HEK293 (cell line): Measurements from ENCODE around the gene TAS1R3.

ENCODE experiments used
- CTCF ChIA-PET: fragments of 350-600 bp; formaldehyde crosslinking; extraction: SDS; loops from one replicate; lab custom pipeline; 2021; ENCODE audit warnings: antibody characterized with exemption; lab: Yijun Ruan, JAX
- POLR2A ChIA-PET: fragments of 300-600 bp; formaldehyde crosslinking; extraction: SDS; loops from one replicate; lab custom pipeline; 2020; ENCODE audit warnings: antibody characterized with exemption, inconsistent platforms; lab: Yijun Ruan, JAX
- H3K27ac ChIP-seq: fragments of 200-500 bp; sonication (Bioruptor generic); 2 replicates; pipeline ENCODE4 v1.5.1; 2014; ENCODE audit warnings: low read depth, low read length, control low read depth, inconsistent platforms; ENCODE audit errors: extremely low read depth
- H3K36me3 ChIP-seq, 2 experiments: fragments of 200-500 bp in 1 of 2; sonication (Bioruptor generic) in 1 of 2; 1 replicate in 1 of 2; 2 replicates in 1 of 2; pipeline ENCODE4 v1.5.1; 2014 to 2017; ENCODE audit warnings: inconsistent platforms in 2 of 2, low read length in 2 of 2; ENCODE audit not compliant: control insufficient read depth in 2 of 2, insufficient read depth in 1 of 2
- H3K4me1 ChIP-seq: fragments of 200-500 bp; sonication (Bioruptor generic); 2 replicates; pipeline ENCODE4 v1.5.1; 2014; ENCODE audit warnings: mild to moderate bottlenecking, low read length, inconsistent platforms; ENCODE audit not compliant: control insufficient read depth, insufficient read depth
- H3K4me3 ChIP-seq: 2 replicates; pipeline ENCODE4 v1.5.1; 2011; ENCODE audit warnings: low read depth, mild to moderate bottlenecking, control low read depth, low read length, moderate library complexity
- H3K9me3 ChIP-seq: fragments of 200-500 bp; sonication (Bioruptor generic); 2 replicates; pipeline ENCODE4 v1.5.1; 2014; ENCODE audit warnings: low read depth, low read length, inconsistent platforms; ENCODE audit not compliant: control insufficient read depth, insufficient read depth
- BCL11A ChIP-seq: fragments of 450-650 bp; formaldehyde crosslinking; IDR thresholded peaks from 2 replicates; pipeline ENCODE4 v1.5.1; 2016; ENCODE audit warnings: low read depth, missing biosample characterization, missing genetic modification characterization
- HOXC10 ChIP-seq: sonication (generic); formaldehyde crosslinking; IDR thresholded peaks from 2 replicates; pipeline ENCODE4 v1.8.1; 2023; ENCODE audit warnings: mild to moderate bottlenecking, missing genetic modification reagents
- KLF17 ChIP-seq: fragments of 450-650 bp; formaldehyde crosslinking; IDR thresholded peaks from 2 replicates; pipeline ENCODE4 v1.5.1; 2016; ENCODE audit warnings: missing biosample characterization, missing genetic modification characterization
- SETDB1 ChIP-seq: IDR thresholded peaks from one replicate; pipeline ENCODE4 v1.6.1; 2017; ENCODE audit warnings: mild to moderate bottlenecking, low read length, moderate library complexity, mixed read lengths; ENCODE audit not compliant: insufficient read length
- ZBTB7A ChIP-seq: fragments of 450-650 bp; formaldehyde crosslinking; IDR thresholded peaks from 2 replicates; pipeline ENCODE4 v1.5.1; 2016; ENCODE audit warnings: low read depth, missing biosample characterization, missing genetic modification characterization
- ZFP3 ChIP-seq: fragments of 450-650 bp; formaldehyde crosslinking; IDR thresholded peaks from 2 replicates; pipeline ENCODE4 v1.5.1; 2016; ENCODE audit warnings: low read depth, missing biosample characterization, missing genetic modification characterization
- ZIC2 ChIP-seq: fragments of 450-650 bp; formaldehyde crosslinking; IDR thresholded peaks from 2 replicates; pipeline ENCODE4 v1.5.1; 2016; ENCODE audit warnings: missing biosample characterization, missing genetic modification characterization
- ZNF10 ChIP-seq: fragments of 450-650 bp; formaldehyde crosslinking; IDR thresholded peaks from 2 replicates; pipeline ENCODE4 v1.5.1; 2017; ENCODE audit warnings: missing biosample characterization, missing genetic modification characterization
- ZNF121 ChIP-seq: fragments of 450-650 bp; formaldehyde crosslinking; IDR thresholded peaks from 2 replicates; pipeline ENCODE4 v1.5.1; 2016; ENCODE audit warnings: missing biosample characterization, missing genetic modification characterization
- ZNF2 ChIP-seq: fragments of 450-650 bp; formaldehyde crosslinking; IDR thresholded peaks from 2 replicates; pipeline ENCODE4 v1.5.1; 2016; ENCODE audit warnings: missing biosample characterization, missing genetic modification characterization
- ZNF23 ChIP-seq: fragments of 450-650 bp; formaldehyde crosslinking; IDR thresholded peaks from 2 replicates; pipeline ENCODE4 v1.5.1; 2016; ENCODE audit warnings: missing biosample characterization, missing genetic modification characterization, borderline replicate concordance
- ZNF239 ChIP-seq: fragments of 450-650 bp; formaldehyde crosslinking; IDR thresholded peaks from 2 replicates; pipeline ENCODE4 v1.5.1; 2016; ENCODE audit warnings: missing biosample characterization, missing genetic modification characterization
- ZNF24 ChIP-seq: fragments of 450-650 bp; formaldehyde crosslinking; IDR thresholded peaks from 2 replicates; pipeline ENCODE4 v1.5.1; 2016; ENCODE audit warnings: missing biosample characterization, missing genetic modification characterization
- ZNF302 ChIP-seq: fragments of 450-650 bp; formaldehyde crosslinking; IDR thresholded peaks from 2 replicates; pipeline ENCODE4 v1.5.1; 2016; ENCODE audit warnings: missing biosample characterization, missing genetic modification characterization, low read depth
- ZNF324 ChIP-seq: fragments of 450-650 bp; formaldehyde crosslinking; IDR thresholded peaks from 2 replicates; pipeline ENCODE4 v1.5.1; 2016; ENCODE audit warnings: missing biosample characterization, missing genetic modification characterization
- ZNF518A ChIP-seq: fragments of 450-650 bp; formaldehyde crosslinking; conservative IDR thresholded peaks from 2 replicates; pipeline ENCODE4 v1.5.1; 2016; ENCODE audit warnings: low read depth, missing biosample characterization, missing genetic modification characterization
- ZNF561 ChIP-seq: fragments of 450-650 bp; IDR thresholded peaks from 2 replicates; pipeline ENCODE4 v1.5.1; 2018; ENCODE audit warnings: missing biosample characterization, missing genetic modification characterization, borderline replicate concordance
- ZNF664 ChIP-seq: fragments of 450-650 bp; formaldehyde crosslinking; IDR thresholded peaks from 2 replicates; pipeline ENCODE4 v1.5.1; 2016; ENCODE audit warnings: missing biosample characterization, missing genetic modification characterization
- ZNF768 ChIP-seq: fragments of 450-650 bp; formaldehyde crosslinking; IDR thresholded peaks from 2 replicates; pipeline ENCODE4 v1.5.1; 2018; ENCODE audit warnings: missing biosample characterization, mild to moderate bottlenecking, missing genetic modification characterization
- ZNF792 ChIP-seq: fragments of 450-650 bp; formaldehyde crosslinking; IDR thresholded peaks from 2 replicates; pipeline ENCODE4 v1.5.1; 2016; ENCODE audit warnings: missing biosample characterization, missing genetic modification characterization
- ZSCAN5A ChIP-seq: fragments of 450-650 bp; formaldehyde crosslinking; IDR thresholded peaks from 2 replicates; pipeline ENCODE4 v1.5.1; 2016; ENCODE audit warnings: missing biosample characterization, missing genetic modification characterization
- ZXDB ChIP-seq: fragments of 450-650 bp; formaldehyde crosslinking; IDR thresholded peaks from 2 replicates; pipeline ENCODE4 v1.5.1; 2016; ENCODE audit warnings: missing biosample characterization, missing genetic modification characterization
- TF ChIP-seq, protein P1 (sequence below): fragments of 450-650 bp; formaldehyde crosslinking; IDR thresholded peaks from 2 replicates; pipeline ENCODE4 v1.5.0; 2017; ENCODE audit warnings: missing biosample characterization, missing genetic modification characterization, borderline replicate concordance
- TF ChIP-seq, protein P2 (sequence below): fragments of 450-650 bp; formaldehyde crosslinking; IDR thresholded peaks from 2 replicates; pipeline ENCODE4 v1.5.1; 2016; ENCODE audit warnings: missing biosample characterization, missing genetic modification characterization

TAS1R3 gene

DNA sequence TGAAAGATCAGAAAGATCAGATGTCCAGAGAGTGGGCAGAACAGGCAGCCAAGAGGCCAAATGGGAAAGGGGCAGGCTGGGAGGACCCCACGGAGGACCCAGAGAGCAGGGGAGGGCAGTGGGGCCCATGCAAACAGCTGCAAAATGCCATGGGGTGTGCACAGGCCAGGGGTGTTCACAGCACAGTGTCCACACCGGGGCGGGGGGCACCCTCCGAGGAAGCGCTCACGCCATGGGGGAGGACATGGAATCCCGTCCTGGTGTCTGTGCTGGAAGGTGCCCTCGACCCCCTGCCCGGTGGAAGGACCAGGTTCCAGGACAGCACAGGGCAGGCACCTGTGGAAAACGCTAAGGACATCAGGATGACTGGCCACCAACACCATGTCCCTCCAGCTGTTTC is 8.1 kb upstream of the TAS1R3 start (continued):
- TF ChIP-seq HOXC10 (CRISPR knock-in tag) (no peak), ZNF302 (no peak), ZNF792 (tag by site-specific recombination) (no peak), ZNF121 (tag by site-specific recombination) (no peak)
- TF ChIP-seq, protein P1, sequence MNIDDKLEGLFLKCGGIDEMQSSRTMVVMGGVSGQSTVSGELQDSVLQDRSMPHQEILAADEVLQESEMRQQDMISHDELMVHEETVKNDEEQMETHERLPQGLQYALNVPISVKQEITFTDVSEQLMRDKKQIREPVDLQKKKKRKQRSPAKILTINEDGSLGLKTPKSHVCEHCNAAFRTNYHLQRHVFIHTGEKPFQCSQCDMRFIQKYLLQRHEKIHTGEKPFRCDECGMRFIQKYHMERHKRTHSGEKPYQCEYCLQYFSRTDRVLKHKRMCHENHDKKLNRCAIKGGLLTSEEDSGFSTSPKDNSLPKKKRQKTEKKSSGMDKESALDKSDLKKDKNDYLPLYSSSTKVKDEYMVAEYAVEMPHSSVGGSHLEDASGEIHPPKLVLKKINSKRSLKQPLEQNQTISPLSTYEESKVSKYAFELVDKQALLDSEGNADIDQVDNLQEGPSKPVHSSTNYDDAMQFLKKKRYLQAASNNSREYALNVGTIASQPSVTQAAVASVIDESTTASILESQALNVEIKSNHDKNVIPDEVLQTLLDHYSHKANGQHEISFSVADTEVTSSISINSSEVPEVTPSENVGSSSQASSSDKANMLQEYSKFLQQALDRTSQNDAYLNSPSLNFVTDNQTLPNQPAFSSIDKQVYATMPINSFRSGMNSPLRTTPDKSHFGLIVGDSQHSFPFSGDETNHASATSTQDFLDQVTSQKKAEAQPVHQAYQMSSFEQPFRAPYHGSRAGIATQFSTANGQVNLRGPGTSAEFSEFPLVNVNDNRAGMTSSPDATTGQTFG (tag by site-specific recombination): no peak
- TF ChIP-seq, protein P2, sequence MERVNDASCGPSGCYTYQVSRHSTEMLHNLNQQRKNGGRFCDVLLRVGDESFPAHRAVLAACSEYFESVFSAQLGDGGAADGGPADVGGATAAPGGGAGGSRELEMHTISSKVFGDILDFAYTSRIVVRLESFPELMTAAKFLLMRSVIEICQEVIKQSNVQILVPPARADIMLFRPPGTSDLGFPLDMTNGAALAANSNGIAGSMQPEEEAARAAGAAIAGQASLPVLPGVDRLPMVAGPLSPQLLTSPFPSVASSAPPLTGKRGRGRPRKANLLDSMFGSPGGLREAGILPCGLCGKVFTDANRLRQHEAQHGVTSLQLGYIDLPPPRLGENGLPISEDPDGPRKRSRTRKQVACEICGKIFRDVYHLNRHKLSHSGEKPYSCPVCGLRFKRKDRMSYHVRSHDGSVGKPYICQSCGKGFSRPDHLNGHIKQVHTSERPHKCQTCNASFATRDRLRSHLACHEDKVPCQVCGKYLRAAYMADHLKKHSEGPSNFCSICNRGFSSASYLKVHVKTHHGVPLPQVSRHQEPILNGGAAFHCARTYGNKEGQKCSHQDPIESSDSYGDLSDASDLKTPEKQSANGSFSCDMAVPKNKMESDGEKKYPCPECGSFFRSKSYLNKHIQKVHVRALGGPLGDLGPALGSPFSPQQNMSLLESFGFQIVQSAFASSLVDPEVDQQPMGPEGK (tag by site-specific recombination): 0 out of 2 replicates have a peak, but pooled peaks have one; percentile 18
- TF ChIP-seq, all 188 proteins: peak for 3

GRCh38 chr1:1324084-1324523 is 7.0 kb upstream of the TAS1R3 start:
- CTCF ChIA-PET: no interaction called here
- Histone ChIP-seq H3K27ac (peak overlapping the region; percentile 84; the same call in 1 of the 2 replicates), H3K4me3 (peak overlapping the region; percentile 93), H3K36me3 (peaks cover 0 to 58% of the 10 kb centered on the region in 2 experiments; a peak in 2 of 3 replicates), H3K9me3 (no peaks in the 10 kb centered on the region), H3K4me1 (peaks cover 10% of the 10 kb centered on the region)
- POLR2A ChIA-PET: no interaction called here
- TF ChIP-seq ZNF518A (tag by site-specific recombination): no peak
- no peak for TF ChIP-seq SETDB1
- 0 out of 2 replicates have a peak, but pooled peaks have one; percentile 45 for TF ChIP-seq ZIC2 (tag by site-specific recombination)
- peak; percentile 57; the same call in 1 of the 2 replicates for TF ChIP-seq ZNF324 (tag by site-specific recombination)
- no peak for TF ChIP-seq ZNF768 (tag by site-specific recombination)
- no peak for TF ChIP-seq ZNF10
- peak; percentile 87 for TF ChIP-seq KLF17 (tag by site-specific recombination)
- TF ChIP-seq ZNF23: no peak
- TF ChIP-seq ZSCAN5A (tag by site-specific recombination): 0 out of 2 replicates have a peak, but pooled peaks have one; percentile 23
- TF ChIP-seq ZNF664 (tag by site-specific recombination): no peak
- 0 out of 2 replicates have a peak, but pooled peaks have one; percentile 38 for TF ChIP-seq ZXDB (tag by site-specific recombination)
- no peak for TF ChIP-seq ZFP3
- no peak for TF ChIP-seq ZNF24 (tag by site-specific recombination)
- TF ChIP-seq ZNF2 (tag by site-specific recombination): peak; percentile 32; the same call in 1 of the 2 replicates
- no peak for TF ChIP-seq BCL11A (tag by site-specific recombination)
- TF ChIP-seq ZBTB7A: peak; percentile 67; the same call in 1 of the 2 replicates
- peak; percentile 15; the same call in 1 of the 2 replicates for TF ChIP-seq ZNF561 (tag by site-specific recombination)
- no peak for TF ChIP-seq ZNF239 (tag by site-specific recombination)
